HEK293 (cell line): ENCODE measurements around the gene KLC1.

Experiments
- CTCF ChIA-PET: fragments of 350-600 bp; formaldehyde crosslinking; extraction: SDS; loops from one replicate; lab custom pipeline; 2021; ENCODE audit warnings: antibody characterized with exemption; lab: Yijun Ruan, JAX
- POLR2A ChIA-PET: fragments of 300-600 bp; formaldehyde crosslinking; extraction: SDS; loops from one replicate; lab custom pipeline; 2020; ENCODE audit warnings: antibody characterized with exemption, inconsistent platforms; lab: Yijun Ruan, JAX
- H3K27ac ChIP-seq: fragments of 200-500 bp; sonication (Bioruptor generic); 2 replicates; pipeline ENCODE4 v1.5.1; 2014; ENCODE audit warnings: low read depth, low read length, control low read depth, inconsistent platforms; ENCODE audit errors: extremely low read depth
- H3K36me3 ChIP-seq, 2 experiments: fragments of 200-500 bp in 1 of 2; sonication (Bioruptor generic) in 1 of 2; 1 replicate in 1 of 2; 2 replicates in 1 of 2; pipeline ENCODE4 v1.5.1; 2014 to 2017; ENCODE audit warnings: inconsistent platforms in 2 of 2, low read length in 2 of 2; ENCODE audit not compliant: control insufficient read depth in 2 of 2, insufficient read depth in 1 of 2
- H3K4me1 ChIP-seq: fragments of 200-500 bp; sonication (Bioruptor generic); 2 replicates; pipeline ENCODE4 v1.5.1; 2014; ENCODE audit warnings: mild to moderate bottlenecking, low read length, inconsistent platforms; ENCODE audit not compliant: control insufficient read depth, insufficient read depth
- H3K4me3 ChIP-seq: 2 replicates; pipeline ENCODE4 v1.5.1; 2011; ENCODE audit warnings: low read depth, mild to moderate bottlenecking, control low read depth, low read length, moderate library complexity
- H3K9me3 ChIP-seq: fragments of 200-500 bp; sonication (Bioruptor generic); 2 replicates; pipeline ENCODE4 v1.5.1; 2014; ENCODE audit warnings: low read depth, low read length, inconsistent platforms; ENCODE audit not compliant: control insufficient read depth, insufficient read depth
- GLI4 ChIP-seq: fragments of 450-650 bp; formaldehyde crosslinking; IDR thresholded peaks from 2 replicates; pipeline ENCODE4 v1.5.1; 2016; ENCODE audit warnings: missing biosample characterization, missing genetic modification characterization
- KLF1 ChIP-seq: fragments of 450-650 bp; formaldehyde crosslinking; IDR thresholded peaks from 2 replicates; pipeline ENCODE4 v1.5.1; 2016; ENCODE audit warnings: missing biosample characterization, missing genetic modification characterization
- REST ChIP-seq: fragments of 450-650 bp; formaldehyde crosslinking; IDR thresholded peaks from 2 replicates; pipeline ENCODE4 v1.5.1; 2016; ENCODE audit warnings: missing biosample characterization, missing genetic modification characterization
- SP7 ChIP-seq: fragments of 450-650 bp; formaldehyde crosslinking; IDR thresholded peaks from 2 replicates; pipeline ENCODE4 v1.5.1; 2016; ENCODE audit warnings: missing biosample characterization, missing genetic modification characterization
- TCF7L2 ChIP-seq: IDR thresholded peaks from 2 replicates; pipeline ENCODE4 v1.6.1; 2011; ENCODE audit warnings: low read depth, mild to moderate bottlenecking, inconsistent platforms, low read length, moderate library complexity, borderline replicate concordance
- WT1 ChIP-seq: fragments of 450-650 bp; formaldehyde crosslinking; IDR thresholded peaks from 2 replicates; pipeline ENCODE4 v1.5.1; 2016; ENCODE audit warnings: missing biosample characterization, missing genetic modification characterization
- ZBTB44 ChIP-seq: fragments of 450-650 bp; IDR thresholded peaks from 2 replicates; pipeline ENCODE4 v1.5.1; 2018; ENCODE audit warnings: missing biosample characterization, mild to moderate bottlenecking, missing genetic modification characterization
- ZBTB49 ChIP-seq: fragments of 450-650 bp; formaldehyde crosslinking; IDR thresholded peaks from 2 replicates; pipeline ENCODE4 v1.5.1; 2016; ENCODE audit warnings: missing biosample characterization, missing genetic modification characterization, low read depth
- ZBTB7A ChIP-seq: fragments of 450-650 bp; formaldehyde crosslinking; IDR thresholded peaks from 2 replicates; pipeline ENCODE4 v1.5.1; 2016; ENCODE audit warnings: low read depth, missing biosample characterization, missing genetic modification characterization
- ZFP3 ChIP-seq: fragments of 450-650 bp; formaldehyde crosslinking; IDR thresholded peaks from 2 replicates; pipeline ENCODE4 v1.5.1; 2016; ENCODE audit warnings: low read depth, missing biosample characterization, missing genetic modification characterization
- ZNF19 ChIP-seq: fragments of 450-650 bp; formaldehyde crosslinking; IDR thresholded peaks from 2 replicates; pipeline ENCODE4; 2016; ENCODE audit warnings: missing biosample characterization, missing genetic modification characterization, low read depth
- ZNF202 ChIP-seq: fragments of 450-650 bp; formaldehyde crosslinking; IDR thresholded peaks from 2 replicates; pipeline ENCODE4 v1.5.1; 2016; ENCODE audit warnings: missing biosample characterization, missing genetic modification characterization, borderline replicate concordance
- ZNF292 ChIP-seq: fragments of 450-650 bp; formaldehyde crosslinking; IDR thresholded peaks from 2 replicates; pipeline ENCODE4 v1.5.1; 2016; ENCODE audit warnings: low read depth, missing biosample characterization, missing genetic modification characterization, borderline replicate concordance
- ZNF324 ChIP-seq: fragments of 450-650 bp; formaldehyde crosslinking; IDR thresholded peaks from 2 replicates; pipeline ENCODE4 v1.5.1; 2016; ENCODE audit warnings: missing biosample characterization, missing genetic modification characterization
- ZNF433 ChIP-seq: fragments of 450-650 bp; formaldehyde crosslinking; IDR thresholded peaks from 2 replicates; pipeline ENCODE4 v1.5.1; 2016; ENCODE audit warnings: missing biosample characterization, missing genetic modification characterization, low read depth
- ZNF513 ChIP-seq: fragments of 450-650 bp; IDR thresholded peaks from 2 replicates; pipeline ENCODE4 v1.5.1; 2018; ENCODE audit warnings: missing biosample characterization, missing genetic modification characterization
- ZNF521 ChIP-seq: fragments of 450-650 bp; formaldehyde crosslinking; IDR thresholded peaks from 2 replicates; pipeline ENCODE4 v1.5.1; 2017; ENCODE audit warnings: missing biosample characterization, mild to moderate bottlenecking, missing genetic modification characterization
- ZNF544 ChIP-seq: fragments of 450-650 bp; formaldehyde crosslinking; IDR thresholded peaks from 2 replicates; pipeline ENCODE4 v1.5.0; 2017; ENCODE audit warnings: missing biosample characterization, missing genetic modification characterization
- ZNF571 ChIP-seq: fragments of 450-650 bp; formaldehyde crosslinking; IDR thresholded peaks from 2 replicates; pipeline ENCODE4 v1.5.0; 2017; ENCODE audit warnings: missing biosample characterization, missing genetic modification characterization
- ZNF596 ChIP-seq: fragments of 450-650 bp; IDR thresholded peaks from 2 replicates; pipeline ENCODE4 v1.5.0; 2018; ENCODE audit warnings: missing biosample characterization, mild to moderate bottlenecking, missing genetic modification characterization, moderate library complexity
- ZNF610 ChIP-seq: fragments of 450-650 bp; formaldehyde crosslinking; IDR thresholded peaks from 2 replicates; pipeline ENCODE4 v1.5.1; 2016; ENCODE audit warnings: missing biosample characterization, missing genetic modification characterization, borderline replicate concordance
- ZNF623 ChIP-seq: fragments of 450-650 bp; formaldehyde crosslinking; IDR thresholded peaks from 2 replicates; pipeline ENCODE4 v1.5.1; 2016; ENCODE audit warnings: missing biosample characterization, missing genetic modification characterization
- ZNF639 ChIP-seq: fragments of 450-650 bp; formaldehyde crosslinking; IDR thresholded peaks from 2 replicates; pipeline ENCODE4 v1.5.1; 2016; ENCODE audit warnings: missing biosample characterization, missing genetic modification characterization
- ZNF658 ChIP-seq: fragments of 450-650 bp; formaldehyde crosslinking; IDR thresholded peaks from 2 replicates; pipeline ENCODE4; 2016; ENCODE audit warnings: missing biosample characterization, missing genetic modification characterization
- ZNF76 ChIP-seq: fragments of 450-650 bp; formaldehyde crosslinking; IDR thresholded peaks from 2 replicates; pipeline ENCODE4; 2016; ENCODE audit warnings: low read depth, missing biosample characterization, missing genetic modification characterization, borderline replicate concordance
- ZNF792 ChIP-seq: fragments of 450-650 bp; formaldehyde crosslinking; IDR thresholded peaks from 2 replicates; pipeline ENCODE4 v1.5.1; 2016; ENCODE audit warnings: missing biosample characterization, missing genetic modification characterization
- ZSCAN16 ChIP-seq: fragments of 450-650 bp; formaldehyde crosslinking; IDR thresholded peaks from 2 replicates; pipeline ENCODE4 v1.5.1; 2016; ENCODE audit warnings: missing biosample characterization, missing genetic modification characterization
- ZSCAN30 ChIP-seq: fragments of 450-650 bp; IDR thresholded peaks from 2 replicates; pipeline ENCODE4 v1.5.1; 2018; ENCODE audit warnings: missing biosample characterization, mild to moderate bottlenecking, missing genetic modification characterization, moderate library complexity

KLC1 gene

GRCh38 chr14:103629503-103630121 lies 601 bp downstream of the KLC1 start:
- no peaks in the 10 kb centered on the region for H3K9me3 ChIP-seq
- POLR2A ChIA-PET: interaction anchor here (1.4 to 1.6 kb wide), 2 partner anchors 22 to 71 kb away, joined by 3 to 10 read pairs; no protein-coding TSS in a partner anchor
- peak overlapping the region; percentile 90 for H3K27ac ChIP-seq
- H3K4me3 ChIP-seq: peak overlapping the region; percentile 94
- peaks cover 2 to 3% of the 10 kb centered on the region in 2 experiments; a peak in 2 of 3 replicates for H3K36me3 ChIP-seq
- CTCF ChIA-PET: interaction anchor here (0.6 kb wide), 1 partner anchor 57 kb away, joined by 3 read pairs; no protein-coding TSS in a partner anchor
- peaks cover 3% of the 10 kb centered on the region for H3K4me1 ChIP-seq
- no peak for TF ChIP-seq ZFP3 (tag by site-specific recombination)
- TF ChIP-seq SP7: peak; percentile 28; the same call in 1 of the 2 replicates
- no peak for TF ChIP-seq ZNF202
- no peak for TF ChIP-seq ZNF544 (tag by site-specific recombination)
- no peak for TF ChIP-seq ZSCAN30 (tag by site-specific recombination)
- no peak for TF ChIP-seq ZNF596 (tag by site-specific recombination)
- TF ChIP-seq ZNF571: no peak
- TF ChIP-seq ZNF521 (tag by site-specific recombination): no peak
- TF ChIP-seq KLF1 (tag by site-specific recombination): no peak; the same call in 1 of the 2 replicates
- TF ChIP-seq ZNF433: no peak
- TF ChIP-seq ZSCAN16 (tag by site-specific recombination): no peak
- no peak for TF ChIP-seq ZNF639 (tag by site-specific recombination)
- no peak for TF ChIP-seq ZNF792 (tag by site-specific recombination)
- TF ChIP-seq ZBTB44 (tag by site-specific recombination): no peak
- TF ChIP-seq TCF7L2: no peak
- no peak for TF ChIP-seq REST (tag by site-specific recombination)
- TF ChIP-seq WT1 (tag by site-specific recombination): no peak
- TF ChIP-seq ZNF513: no peak
- TF ChIP-seq GLI4 (tag by site-specific recombination): no peak
- no peak for TF ChIP-seq ZNF19
- TF ChIP-seq ZBTB7A (tag by site-specific recombination): no peak
- TF ChIP-seq ZNF324 (tag by site-specific recombination): no peak
- TF ChIP-seq ZNF658: no peak
- TF ChIP-seq ZNF623: no peak
- no peak for TF ChIP-seq ZNF76 (tag by site-specific recombination)
- TF ChIP-seq ZNF610 (tag by site-specific recombination): no peak
- no peak for TF ChIP-seq ZNF292 (tag by site-specific recombination)
- TF ChIP-seq ZBTB49 (tag by site-specific recombination): no peak
